AG08396 (cell line): ENCODE results near the gene TOGARAM1.
"Not testable (repeated sequence)": the region's sequence is repeated elsewhere in the genome, so short reads cannot be mapped to it uniquely, and the experiment has no call there.

Experiments
- DNase-seq: peaks from one replicate; pipeline ENCODE4 v3.0.0; 2012; ENCODE audit warnings: low spot score, mixed read lengths

Gene TOGARAM1

GRCh38 chr14:45038865-45039264 is 76.9 kb downstream of the TOGARAM1 start:
- DNase-seq = no peak

GRCh38 chr14:45039390-45039789 is 77.4 kb downstream of the TOGARAM1 start:
- DNase-seq = no peak

DNA sequence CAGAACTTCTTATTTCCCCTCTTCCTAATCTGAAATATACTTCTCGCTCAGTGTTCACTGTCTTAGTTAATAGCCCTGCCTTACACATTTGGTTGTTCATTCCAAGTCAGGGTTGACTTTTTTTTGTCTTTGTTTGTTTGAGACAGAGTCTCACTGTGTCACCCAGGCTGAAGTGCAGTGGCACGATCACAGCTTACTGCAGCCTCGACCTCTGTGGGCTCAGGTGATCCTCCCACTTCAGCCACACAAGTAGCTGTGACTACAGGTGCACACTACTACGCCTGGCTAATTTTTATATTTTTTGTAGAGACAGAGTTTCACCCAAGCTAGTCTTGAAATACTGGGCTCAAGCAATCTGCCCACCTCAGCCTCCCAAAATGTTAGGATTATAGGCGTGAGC is 79.7 kb downstream of the TOGARAM1 start:
- DNase-seq = no peak

DNA sequence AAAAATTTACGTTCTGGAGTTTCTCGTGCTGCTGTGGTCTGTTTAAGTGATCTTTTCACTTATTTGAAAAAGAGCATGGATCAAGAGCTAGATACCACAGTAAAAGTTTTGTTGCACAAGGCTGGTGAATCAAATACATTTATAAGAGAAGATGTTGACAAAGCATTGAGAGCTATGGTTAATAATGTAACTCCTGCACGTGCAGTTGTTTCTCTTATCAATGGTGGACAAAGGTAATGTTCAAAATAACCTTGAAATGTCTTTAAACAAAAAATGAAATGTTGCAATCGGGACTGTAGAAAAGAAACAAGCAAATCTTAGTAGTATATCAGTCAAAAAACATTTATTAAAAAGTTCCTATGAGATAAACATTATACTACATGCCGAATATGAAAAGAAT is 82.6 kb downstream of the TOGARAM1 start:
- DNase-seq = no peak

DNA sequence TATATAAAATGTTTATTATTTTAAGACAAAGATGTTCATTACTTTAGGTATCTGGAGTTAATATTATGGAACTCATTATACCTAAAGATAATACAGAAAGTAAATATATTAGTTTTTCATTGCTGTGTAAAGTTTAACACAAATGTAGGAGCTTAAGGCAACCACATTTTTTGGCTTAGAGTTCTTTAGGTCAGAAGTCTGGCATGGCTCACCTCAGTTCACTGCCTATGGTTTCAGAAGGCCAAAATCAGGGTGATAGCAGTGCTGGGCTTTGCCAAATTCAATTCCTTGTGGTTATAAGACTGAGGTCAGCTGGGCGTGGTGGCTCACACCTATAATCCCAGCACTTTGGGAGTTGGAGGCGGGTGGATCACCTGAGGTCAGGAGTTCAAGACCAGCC is 86.4 kb downstream of the TOGARAM1 start:
- DNase-seq = no peak

DNA sequence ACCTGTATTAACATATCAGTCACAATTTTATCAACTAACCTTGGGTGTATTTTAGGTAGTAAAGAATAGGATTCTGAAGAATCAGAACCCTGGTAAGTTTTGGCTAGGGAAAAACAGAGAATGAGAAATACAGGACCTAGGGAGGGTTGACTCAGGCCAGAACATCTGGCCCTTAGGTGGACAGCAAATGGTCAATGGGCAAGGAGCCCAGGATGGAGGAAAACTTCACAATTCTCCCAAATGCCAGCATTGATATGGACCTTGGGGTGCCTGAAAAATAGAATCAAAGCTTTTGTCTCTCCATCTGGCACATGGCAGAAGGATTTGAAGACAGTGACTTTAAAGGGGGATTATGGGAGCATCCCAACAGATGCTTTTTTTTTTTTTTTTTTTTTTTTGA is 89.2 kb downstream of the TOGARAM1 start:
- no peak for DNase-seq

- DNase-seq = no peak
Observed at GRCh38 chr14:45051896-45052295, 89.9 kb downstream of the TOGARAM1 start.

DNA sequence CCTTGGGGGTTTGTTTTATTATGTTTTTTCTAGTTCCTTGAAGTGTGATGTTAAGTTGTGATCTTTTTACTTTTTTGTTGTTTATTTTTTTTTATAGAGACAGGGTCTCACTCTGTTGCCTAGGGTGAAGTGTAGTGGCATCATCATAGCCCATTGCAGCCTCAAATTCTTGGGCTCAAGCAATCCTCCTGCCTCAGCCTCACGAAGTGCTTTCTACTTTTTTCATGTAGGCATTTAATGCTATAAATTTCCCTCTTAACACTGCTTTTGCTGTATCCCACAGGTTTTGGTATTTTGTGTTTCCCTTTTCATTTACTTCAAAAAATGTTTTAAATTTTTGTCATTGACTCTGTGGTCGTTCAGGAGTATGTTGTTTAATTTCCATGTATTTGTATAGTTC is 95.4 kb downstream of the TOGARAM1 start:
- DNase-seq = no peak

DNA sequence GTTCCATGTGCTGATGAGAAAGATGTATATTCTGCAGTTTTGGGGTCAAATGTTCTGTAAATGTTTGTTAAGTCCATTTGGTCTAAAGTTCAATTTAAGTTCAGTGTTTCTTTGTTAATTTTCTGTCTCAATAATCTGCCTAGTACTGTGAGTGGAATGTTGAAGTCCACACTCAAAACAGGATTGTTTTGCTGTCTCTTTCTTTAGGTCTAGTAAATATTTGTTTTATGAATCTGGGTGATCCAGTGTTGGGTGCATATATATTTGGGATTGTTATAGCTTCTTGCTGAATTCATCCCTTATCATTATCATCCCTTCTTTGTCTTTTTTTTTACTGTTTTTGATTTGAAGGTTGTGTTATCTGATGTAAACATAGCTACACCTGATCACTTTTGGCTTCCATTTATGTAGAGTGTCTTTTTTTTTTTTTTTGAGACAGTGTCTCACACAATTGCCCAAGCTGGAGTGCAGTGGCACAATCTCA is 95.9 kb downstream of the TOGARAM1 start:
- DNase-seq = no peak

DNA sequence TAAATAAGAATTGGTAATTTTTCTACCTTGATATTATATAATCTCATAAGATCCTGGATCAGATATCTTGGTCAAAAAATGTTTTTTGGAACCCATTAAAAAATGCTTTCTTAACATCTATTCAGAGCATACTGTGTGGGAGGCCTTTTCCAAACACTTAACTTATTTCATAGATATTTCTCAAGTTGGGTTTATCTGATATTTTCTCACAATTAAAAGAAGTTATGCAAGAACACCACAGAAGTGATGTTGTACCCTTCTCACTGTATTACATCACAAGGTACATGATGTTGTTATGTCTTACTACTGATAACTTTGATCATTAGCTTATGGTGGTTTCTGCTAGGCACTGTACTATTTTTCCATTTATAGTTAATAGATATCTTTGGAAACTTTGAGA is 98.6 kb downstream of the TOGARAM1 start:
- DNase-seq = no peak

GRCh38 chr14:45065540-45065939 is 103.5 kb downstream of the TOGARAM1 start:
- DNase-seq = no peak

- no peak for DNase-seq
Observed at GRCh38 chr14:45065956-45066355, 104.0 kb downstream of the TOGARAM1 start.

GRCh38 chr14:45066667-45067066 is 104.7 kb downstream of the TOGARAM1 start:
- DNase-seq = no peak

- no peak for DNase-seq
Observed at GRCh38 chr14:45068396-45068795, 106.4 kb downstream of the TOGARAM1 start.

GRCh38 chr14:45070215-45070614 is 108.2 kb downstream of the TOGARAM1 start:
- DNase-seq = no peak

- DNase-seq = no peak
Observed at GRCh38 chr14:45072126-45072525, 110.1 kb downstream of the TOGARAM1 start.

DNA sequence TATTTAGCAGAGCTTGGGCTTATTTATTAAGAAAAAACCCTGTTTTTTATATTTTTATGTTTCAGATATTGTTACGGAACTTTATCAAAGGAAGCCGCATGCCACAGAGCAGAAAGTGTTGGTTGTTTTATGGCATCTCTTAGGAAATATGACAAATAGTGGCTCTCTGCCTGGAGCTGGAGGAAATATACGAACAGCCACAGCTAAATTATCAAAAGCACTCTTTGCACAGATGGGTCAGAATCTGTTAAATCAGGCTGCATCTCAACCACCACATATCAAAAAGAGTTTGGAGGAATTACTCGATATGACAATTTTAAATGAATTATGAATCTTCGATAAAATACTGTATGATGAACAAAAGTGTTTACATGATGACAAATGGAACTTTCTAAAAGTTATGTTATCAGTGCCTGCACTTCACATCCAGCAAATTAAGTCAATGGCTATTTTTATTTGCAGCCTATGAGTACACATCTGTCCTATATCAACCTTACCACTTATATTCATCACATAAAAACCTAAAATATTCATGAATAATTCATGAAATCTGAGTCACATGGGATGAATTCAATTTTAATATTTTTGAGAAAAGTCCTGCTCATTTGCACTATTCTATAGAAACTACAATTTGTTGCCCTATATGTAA is 111.4 kb downstream of the TOGARAM1 start:
- DNase-seq = no peak

- no peak for DNase-seq
Observed at GRCh38 chr14:45078323-45078722, 116.3 kb downstream of the TOGARAM1 start.

GRCh38 chr14:45080416-45080968 is 118.5 kb downstream of the TOGARAM1 start:
- not testable (repeated sequence) for DNase-seq

GRCh38 chr14:45081096-45081495 is 119.1 kb downstream of the TOGARAM1 start:
- DNase-seq = not testable (repeated sequence)

- no peak for DNase-seq
Observed at GRCh38 chr14:45082420-45082819, 120.4 kb downstream of the TOGARAM1 start.

GRCh38 chr14:45083617-45083975 is 121.6 kb downstream of the TOGARAM1 start:
- no peak for DNase-seq

DNA sequence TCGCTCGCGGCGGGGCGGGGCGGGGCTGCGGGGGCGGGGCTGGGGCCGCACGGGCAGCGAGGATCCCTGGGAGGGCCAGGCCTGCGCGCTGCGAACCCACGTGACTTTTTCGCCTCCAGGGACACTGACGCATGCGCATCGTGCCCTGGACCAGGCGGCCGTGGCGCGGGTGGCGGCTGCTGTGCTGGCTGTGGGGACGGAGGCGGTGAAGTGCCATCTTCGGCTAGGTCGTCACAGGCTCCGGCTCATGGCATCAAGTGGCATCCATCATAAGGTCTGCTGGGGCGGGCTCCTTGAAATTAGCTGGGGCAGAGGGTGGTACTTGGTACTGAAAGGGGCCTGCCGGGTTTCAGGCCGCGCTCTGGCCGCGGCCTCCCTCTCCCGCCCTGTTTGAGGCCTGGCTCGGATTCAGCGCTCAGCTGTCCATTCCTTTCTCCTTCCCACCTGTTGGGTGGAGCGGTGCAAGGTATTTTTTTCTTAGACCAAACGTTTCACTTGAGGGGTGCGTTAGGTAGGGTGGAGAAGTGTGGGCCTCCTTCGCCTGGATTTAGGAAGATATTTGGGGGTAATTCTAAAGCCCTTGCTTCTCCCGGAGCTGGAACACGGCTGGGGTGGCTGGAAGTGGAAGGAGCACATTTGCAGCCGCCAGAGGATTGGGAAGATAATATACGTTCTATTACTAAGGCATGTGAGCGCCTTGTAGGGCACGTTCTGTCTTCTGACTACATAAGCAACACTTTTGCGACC is 122.2 kb downstream of the TOGARAM1 start, which contains the start of gene PRPF39:
PRPF39 (plus strand) TSS at position 141 of the 747 bp plus-strand sequence. CDS start 11,124 bp downstream, outside the sequence.
- DNase-seq = peak; percentile 99
